ENCODE results near the gene INVS.

DNA sequence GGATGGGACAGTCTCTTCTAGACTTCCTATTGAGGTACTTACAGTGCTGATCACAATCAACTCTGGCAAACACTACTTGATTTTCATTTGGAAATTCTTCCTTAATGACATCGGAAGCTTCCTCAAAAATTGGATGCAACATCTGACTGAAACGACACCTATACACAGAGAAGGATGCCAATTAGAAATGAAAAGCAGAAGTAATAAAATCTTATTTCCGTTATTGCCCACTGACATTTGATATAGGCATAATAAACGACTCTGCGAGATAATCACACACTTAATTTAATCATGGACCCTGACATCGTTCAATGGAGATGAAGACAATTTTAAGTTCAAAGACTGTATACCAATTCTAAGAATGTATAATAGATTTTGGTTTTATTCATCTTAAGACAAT, 46.7 kb upstream of the INVS start:
- TF ChIP-seq POLR2A (IDR thresholded peaks at IDR 0.05) (no peak), CTCF (IDR thresholded peaks at IDR 0.05) (no peak)

Data from heart left ventricle (tissue), 13 donors.